GM21825 (cell line): ENCODE measurements around the gene C11orf68.

Source experiments
- ATAC-seq: cut with Tn5 transposase; IDR thresholded peaks from one replicate; pipeline ENCODE4 v1.9.1; 2021; ENCODE audit warnings: mild to moderate bottlenecking, moderate library complexity; ENCODE audit not compliant: unreplicated experiment

Gene C11orf68

DNA sequence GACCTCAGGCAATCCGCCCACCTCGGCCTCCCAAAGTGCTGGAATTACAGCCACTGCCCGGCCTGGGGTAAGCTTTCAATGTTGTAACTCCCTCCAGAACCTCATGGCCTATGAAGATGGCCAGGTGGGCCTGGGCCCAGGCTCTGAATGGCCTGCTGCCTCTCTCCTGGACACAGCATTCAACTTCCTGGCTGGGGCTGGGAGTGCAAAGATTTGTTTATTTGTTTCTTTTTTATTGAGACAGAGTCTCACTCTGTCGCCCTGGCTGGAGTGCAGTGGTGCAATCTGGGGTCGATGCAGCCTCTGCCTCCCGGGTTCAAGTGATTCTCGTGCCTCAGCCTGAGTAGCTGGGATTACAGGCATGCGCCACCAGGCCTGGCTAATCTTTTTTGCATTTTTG is 25.9 kb upstream of the C11orf68 start:
- no peak for ATAC-seq

DNA sequence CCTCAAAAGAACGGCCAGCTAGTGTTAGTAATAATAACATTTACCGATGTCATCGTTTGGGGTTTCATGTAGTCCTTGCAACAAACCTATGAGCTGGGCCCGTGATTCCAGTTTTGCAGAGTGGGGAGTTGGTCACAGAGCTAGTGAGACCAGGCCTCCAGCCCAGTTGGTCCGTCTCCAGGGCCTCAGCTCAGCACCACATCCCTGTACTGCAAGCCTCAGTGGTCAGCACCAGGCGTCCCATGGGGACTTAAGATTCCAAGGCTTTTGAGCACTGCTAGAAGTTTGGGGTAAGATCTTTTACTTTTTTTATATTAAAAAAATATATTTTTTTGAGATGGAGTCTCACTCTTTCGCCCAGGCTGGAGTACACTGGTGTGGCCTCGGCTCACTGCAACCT is 25.3 kb upstream of the C11orf68 start:
- no peak for ATAC-seq

DNA sequence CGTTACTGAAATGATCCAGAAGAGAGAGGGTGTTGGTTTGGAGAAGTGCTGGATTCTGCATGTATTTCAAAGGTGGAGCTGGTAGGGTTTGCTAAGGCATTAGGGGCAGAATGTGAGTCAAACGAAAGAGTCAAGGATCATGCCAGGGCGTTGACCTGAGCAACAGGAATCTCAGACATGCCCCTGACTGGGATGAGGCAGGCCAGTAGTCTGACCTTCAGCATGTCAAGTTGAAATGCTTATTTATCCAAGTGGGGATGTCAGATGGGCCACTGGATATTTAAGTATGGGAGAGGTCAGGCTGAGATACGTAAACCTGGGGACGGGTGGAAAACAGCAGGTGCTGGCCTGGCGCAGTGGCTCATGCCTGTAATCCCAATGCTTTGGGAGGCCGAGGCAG is 23.7 kb upstream of the C11orf68 start:
- no peak for ATAC-seq

DNA sequence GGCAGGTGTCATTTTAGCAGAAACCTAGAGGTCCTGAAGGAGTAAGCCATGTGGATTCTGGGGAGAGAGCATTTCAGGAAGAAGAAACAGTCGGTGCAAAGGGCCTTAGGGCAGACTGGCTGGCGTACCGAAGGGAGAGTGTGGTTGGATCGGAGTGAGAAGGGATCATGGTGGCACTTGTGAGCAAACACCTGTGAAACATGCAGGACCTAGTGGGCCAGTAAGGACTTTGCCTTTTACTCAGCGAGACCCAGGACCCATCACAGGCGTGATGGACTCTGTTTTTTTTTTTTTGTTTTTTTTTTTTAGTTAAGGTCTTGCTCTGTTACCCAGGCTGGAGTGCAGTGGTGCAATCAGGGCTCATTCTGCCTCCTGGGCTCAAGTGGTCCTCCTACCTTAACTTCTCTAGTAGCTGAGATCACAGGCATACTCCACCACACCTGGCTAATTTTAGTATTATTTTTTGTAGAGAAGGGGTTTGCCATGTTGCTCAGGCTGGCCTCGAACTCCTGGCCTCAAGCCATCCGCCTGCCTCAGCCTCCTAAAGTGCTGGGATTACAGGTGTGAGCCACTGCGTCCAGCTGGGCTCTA is 23.0 kb upstream of the C11orf68 start:
- no peak for ATAC-seq

DNA sequence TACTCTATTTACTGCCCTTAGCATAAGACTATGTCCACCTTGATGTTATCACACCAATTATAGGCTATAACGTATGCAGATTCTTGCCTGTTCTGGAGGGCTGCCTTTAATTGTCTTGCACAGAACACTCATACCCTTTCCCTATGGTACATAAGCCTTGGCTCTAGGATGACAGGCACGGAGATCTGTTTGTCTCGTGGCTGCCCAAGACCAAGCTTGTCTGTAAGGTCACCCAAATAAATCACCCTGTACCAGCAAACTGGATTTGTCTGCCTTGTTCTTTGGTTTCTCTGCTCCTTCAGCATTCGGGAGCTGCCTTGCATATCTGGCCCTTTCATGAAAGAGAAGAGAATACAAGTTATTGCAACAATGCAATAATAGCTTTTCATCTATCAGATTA is 18.9 kb upstream of the C11orf68 start:
- ATAC-seq = no peak

DNA sequence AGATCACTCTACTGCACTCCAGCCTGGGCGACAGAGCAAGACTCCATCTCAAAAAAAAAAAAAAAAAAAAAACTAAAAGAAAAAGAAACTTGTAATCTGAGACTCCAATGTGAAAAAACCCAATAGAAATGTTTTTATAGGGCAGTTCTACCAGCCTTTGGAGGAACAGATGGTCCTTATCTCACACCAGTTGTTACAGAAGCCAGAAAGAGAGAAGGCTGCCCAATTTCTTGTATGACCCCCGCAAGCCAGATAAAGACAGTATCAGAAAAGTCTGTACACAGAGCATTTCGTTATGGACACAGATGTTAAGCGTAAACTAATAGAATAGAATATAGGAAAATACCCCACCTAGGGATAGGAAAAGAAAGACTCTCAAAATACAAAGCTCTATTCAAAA is 15.2 kb upstream of the C11orf68 start:
- no peak for ATAC-seq

DNA sequence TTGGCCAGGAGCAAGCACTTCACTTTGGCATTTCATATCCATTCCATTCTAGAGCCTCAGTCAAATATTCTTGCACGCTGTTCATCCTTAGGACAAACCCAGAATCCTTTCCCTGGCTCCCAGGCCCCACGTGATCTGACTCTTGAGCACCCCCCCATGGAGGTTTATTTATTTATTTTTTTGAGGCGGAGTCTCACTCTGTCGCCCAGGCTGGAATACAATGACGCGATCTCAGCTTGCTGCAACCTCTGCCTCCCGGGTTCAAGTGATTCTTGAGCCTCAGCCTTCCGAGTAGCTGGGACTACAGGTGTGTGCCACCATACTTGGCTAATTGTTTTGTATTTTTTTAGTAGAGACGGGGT is 13.7 kb upstream of the C11orf68 start:
- ATAC-seq = no peak

DNA sequence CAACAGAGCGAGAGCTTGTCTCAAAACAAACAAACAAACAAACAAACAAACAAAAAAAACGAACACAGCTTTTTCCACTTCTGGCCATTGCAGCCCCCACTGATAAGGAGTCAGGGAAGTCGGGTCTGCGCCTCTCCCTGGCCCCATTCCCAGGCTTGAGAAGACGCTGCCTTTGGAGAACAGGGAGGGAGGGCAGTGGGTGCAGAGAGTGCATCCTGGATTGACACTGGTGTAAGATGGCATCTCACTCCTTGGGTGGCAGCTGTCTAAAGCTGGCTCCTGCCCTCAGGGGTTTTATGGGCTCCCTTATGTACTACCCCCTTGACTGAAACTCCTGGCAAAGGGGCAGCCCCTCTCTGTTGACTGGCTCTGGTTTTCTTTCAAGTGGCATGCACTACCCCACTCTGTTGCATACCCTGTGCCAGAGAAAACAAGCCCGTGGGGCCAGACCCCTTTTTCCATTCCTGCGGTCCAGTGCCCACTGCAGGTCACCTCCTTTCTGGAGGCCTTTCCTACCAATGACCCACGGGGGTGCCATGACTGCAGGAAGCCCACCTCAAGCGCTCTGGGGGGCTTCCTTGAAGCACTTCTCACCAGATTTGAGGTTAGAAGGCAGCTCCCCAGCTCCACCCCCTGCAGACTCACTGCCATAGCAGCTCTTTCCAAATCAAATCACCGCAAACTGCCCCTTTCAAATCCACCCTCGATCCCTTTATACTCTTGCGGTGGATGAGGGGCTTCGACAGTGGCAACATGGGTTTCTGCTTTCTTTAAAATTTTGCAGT is 13.1 kb upstream of the C11orf68 start:
- ATAC-seq = no peak

DNA sequence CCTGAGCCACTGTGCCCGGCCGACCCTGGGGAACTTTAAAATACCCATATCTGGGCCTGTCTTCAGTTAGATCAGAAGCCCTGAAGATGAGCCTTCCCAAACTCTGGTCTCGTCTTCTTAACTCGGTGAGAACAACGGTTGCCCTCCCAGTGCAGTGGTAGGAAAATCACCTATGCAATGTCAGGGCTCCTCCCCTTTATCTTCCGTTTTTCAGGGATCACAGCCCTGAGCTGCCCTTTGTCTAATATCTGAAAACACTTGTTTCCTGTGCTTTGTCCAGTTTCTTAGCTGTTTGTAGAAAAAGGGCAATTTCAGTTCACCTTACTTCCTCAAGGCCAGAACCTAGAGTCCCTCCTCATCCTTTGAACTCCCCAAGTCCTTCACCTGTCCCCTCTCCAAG is 9.8 kb upstream of the C11orf68 start:
- no peak for ATAC-seq

DNA sequence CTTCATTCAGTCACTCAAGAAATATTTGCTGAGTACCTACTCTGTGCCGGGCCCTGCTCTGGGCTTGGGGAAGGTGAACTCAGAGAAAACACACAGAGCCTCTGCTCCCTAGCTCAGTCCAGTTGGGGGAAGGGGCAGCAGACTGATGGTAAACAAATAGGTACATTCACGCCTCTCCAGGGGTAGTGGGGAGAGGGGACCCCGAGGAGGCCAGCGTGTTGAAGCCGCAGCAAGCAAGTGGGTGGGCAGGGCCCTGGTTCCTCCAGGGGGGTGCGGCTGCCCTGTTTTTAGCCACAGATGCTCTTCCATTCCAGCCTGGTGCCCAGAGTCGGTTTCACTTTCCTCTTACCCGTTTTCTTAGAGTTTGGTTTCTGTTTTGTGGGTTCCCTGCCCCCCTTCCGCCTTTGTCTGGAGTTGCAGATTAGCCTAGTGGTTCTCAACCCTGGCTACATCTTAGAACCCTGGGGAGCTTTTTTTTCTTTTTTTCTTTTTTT is 9.1 kb upstream of the C11orf68 start:
- ATAC-seq = peak; percentile 65

DNA sequence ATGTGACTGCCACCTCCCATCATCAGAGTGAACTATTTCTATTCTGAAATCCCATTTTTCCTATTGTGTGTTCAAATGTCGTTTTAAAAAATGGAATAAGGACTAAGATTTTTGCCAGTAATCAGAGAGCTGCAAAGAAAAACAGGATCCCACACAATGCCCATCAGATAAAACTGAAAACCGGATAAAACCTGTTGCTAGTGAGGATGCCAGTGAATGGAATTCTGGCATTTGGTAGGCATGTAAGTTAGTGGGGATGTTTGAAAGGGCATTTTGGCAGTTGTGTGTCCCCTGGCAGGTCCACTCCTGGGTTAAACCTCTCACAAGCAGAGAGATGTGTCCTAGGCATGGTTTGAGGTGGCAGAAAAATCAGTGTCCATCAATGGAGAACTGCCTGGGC is 6.5 kb upstream of the C11orf68 start:
- no peak for ATAC-seq

DNA sequence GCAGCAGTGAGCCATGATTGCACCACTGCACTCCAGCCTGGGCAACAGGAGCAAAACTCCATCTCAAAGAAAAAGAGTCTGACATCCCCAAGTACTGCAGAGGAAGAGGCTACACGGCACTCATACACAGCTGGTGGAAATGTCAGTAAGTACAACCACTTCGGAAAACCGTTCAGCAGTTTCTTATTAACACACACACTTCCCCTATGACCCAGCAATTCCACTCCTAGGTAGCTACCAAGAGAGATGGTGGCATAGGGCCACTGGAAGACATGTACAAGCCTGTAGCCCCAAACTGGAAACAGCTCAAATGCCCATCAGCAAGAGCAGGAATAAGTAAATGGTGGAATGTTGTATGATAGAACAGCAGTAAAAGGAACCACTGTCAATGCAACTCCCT is 3.7 kb upstream of the C11orf68 start:
- no peak for ATAC-seq

DNA sequence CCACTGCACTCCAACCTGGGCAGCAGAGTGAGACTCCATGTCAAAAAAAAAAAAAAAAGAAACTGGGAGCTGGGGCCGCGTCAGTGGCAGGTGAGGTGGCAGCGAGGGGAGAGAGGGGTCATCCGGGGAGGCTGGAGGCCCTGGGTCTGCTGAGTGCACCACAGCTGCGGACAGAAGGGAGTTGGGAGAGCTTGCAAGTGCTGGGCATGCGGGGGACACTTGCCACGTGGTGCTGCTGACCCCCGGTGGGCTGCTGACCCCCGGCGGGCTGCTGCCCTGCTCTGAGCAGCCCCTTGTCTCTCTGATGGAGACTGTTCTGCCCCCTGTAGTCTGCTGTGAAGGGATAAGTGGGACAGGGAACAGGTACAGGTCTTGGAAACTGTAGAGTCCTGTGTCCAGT is 3.0 kb upstream of the C11orf68 start:
- no peak for ATAC-seq

DNA sequence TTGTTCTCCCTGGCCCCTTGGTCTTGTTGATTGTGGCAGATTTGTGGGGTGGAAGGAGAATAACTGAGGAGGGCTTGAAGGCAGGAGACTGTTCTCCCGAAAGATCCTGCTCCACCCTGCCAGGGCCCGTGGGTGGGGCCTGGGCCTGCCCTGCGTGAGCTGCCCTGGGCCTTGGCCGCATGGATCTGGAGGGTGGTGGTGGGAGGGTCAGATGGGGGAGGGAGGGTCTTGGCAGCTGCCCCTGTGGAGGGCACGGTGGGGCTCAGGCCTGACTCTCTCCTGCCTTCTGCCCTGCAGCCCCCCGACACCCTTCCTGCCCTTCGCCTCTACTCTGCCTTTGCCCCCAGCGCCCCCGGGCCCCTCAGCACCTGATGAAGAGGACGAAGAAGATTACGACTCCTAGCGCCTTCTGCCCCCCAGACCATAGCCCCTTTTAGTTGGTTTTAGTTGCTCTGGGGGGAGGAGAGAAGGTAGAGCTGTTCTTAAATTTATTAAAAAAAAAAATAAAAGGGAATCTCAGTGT is 2.2 kb upstream of the C11orf68 start:
- ATAC-seq = no peak

DNA sequence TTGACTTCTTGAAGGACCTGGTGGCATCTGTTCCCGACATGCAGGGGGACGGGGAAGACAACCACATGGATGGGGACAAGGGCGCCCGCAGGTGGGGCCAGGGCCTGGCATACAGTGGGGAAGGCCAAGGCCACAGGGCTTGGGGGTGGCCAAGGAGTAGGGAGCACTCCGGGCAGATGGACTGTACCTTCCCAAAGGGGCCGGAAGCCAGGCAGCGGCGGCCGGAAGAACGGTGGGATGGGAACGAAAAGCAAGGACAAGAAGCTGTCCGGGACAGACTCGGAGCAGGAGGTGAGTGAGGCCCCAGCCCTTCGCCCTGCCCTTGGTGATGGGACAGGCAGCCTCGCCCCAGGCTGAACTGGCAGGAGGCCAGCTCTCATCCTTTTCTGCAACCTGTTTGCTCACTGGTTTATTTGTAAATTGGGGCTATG is 1.5 kb upstream of the C11orf68 start:
- ATAC-seq = no peak

DNA sequence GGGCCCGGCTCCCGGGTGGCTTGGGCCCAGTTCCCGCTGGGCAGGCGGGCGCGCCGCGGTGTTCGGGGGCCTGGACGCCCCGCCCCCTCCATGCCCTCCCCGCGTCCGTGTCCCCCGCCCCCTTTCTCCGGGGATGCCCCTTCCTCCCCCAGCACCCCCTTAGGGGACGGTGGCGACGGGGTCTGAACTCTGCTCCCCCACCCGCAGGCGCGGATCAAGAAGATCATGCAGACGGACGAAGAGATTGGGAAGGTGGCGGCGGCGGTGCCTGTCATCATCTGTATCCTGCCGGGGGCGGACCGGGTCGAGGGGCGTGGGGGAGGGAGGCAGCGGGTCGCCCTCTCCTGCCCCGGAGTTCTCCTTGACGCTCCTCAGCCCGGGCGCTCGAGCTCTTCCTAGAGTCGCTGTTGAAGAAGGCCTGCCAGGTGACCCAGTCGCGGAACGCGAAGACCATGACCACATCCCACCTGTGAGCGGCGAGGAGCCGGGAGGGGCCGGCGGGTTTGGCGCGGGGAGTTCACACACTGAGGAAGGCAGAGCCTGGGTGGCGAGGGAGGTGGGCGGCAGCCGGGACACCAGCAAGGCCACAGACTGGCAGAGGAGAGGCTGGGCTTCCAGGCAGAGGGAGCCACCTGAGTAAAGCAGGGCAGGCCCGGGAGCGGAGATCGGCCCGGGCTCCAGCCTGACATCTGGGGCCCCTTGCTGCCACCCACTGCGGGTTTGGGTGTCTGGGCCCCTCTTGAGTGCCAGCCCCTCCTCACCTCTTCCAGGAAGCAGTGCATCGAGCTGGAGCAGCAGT is 910 bp upstream of the C11orf68 start:
- peak; percentile 26 for ATAC-seq

DNA sequence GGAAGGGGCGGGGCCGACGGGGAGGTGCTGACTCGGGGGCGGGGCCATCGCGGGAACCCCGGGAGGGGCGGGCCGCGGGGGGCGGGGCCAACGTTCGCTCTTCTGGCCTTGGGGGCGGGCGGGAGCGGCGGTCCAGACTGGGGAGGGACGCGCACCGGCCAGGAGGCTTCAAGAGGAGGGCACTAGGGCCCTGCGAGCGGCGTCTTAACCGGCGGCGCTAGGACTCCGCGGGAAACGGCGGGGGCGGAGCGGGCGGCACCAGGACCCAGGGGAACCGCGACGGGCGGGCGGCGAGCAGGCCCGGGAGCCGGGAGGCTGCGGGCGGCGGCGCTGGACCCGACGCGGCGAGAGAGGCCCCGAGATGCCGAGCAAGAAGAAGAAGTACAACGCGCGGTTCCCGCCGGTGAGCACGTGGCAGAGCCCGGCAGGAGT is 295 bp upstream of the C11orf68 start, which contains the start of gene DRAP1:
Gene DRAP1 (plus strand): TSS at position 286 of the 432 bp plus-strand sequence. CDS start 76 bp downstream, at position 362.
- ATAC-seq = peak; percentile 75

DNA sequence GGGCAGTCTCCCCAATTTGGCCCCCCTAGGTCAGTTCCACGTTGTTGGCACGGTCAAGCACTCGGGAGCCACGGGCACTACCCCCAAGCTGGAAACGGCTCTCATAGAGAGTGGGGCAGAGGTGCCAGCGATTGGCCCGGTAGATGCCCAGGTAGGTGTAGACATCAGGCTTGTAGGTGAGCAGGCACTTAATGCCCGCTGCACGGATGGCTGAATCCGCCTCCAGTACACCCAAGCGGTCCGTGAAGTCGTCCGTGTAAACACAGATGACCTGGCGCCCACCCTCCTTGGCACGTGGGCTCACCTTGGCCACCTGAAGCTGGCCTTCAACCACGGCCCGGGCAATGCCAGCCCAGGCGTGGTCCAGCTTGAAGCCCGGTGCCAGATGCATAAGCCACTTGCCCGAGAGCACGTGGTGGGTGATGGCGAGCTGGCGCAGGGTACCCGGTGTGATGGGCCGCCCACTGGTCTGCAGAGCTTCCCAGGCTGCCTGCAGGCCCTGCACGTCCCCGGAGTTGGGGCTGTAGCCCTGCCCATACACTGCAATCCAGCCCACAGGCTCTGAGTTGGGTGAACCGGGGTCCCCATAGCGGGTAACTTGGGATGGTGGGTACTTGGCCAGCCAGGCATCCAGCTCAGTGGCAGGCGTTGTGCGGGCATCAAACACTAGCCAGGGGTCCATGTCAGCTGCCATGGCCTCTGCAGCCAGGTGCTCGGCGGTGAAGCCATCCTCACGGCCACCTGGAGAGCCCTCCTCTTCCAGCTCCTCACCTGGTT is 1.2 kb downstream of the C11orf68 start:
- ATAC-seq = no peak

DNA sequence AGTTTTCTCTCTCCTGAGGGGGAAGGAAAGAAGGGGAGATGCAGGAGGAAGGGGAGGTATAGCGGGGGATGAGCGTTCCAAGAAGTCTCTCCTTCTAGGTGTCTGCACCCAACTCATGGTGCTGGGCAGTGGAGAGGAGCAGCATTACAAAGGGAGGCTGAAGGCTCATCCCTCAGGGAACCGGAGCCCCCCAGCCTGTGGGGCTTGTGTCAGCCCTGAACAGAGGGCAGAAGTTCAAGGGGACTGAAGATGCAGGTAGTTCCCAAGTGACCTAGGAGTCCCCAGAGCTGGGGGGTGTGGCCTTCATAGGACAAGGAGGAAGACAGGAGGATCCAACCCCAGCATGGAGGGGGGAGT is 1.8 kb downstream of the C11orf68 start:
- ATAC-seq = no peak

DNA sequence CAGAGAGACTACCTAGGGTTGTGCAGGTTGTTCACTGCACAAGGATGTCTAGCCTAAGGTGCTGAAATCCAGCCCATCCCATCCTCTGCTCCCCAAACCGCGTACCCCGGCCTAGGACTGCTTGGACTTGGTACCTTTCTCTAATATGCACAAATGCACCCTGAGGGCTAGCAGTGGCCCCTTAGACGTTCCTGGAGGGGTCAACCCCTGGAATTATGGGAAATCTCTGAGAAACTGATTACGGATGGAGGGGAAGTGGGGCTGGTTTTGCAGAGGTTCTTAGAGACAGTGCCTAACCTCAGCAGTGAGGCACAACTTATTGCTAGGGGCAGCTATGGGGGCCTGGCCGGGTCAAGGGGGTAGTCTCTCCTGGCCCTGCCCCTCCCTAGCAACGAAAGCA is 2.5 kb downstream of the C11orf68 start:
- ATAC-seq = no peak

DNA sequence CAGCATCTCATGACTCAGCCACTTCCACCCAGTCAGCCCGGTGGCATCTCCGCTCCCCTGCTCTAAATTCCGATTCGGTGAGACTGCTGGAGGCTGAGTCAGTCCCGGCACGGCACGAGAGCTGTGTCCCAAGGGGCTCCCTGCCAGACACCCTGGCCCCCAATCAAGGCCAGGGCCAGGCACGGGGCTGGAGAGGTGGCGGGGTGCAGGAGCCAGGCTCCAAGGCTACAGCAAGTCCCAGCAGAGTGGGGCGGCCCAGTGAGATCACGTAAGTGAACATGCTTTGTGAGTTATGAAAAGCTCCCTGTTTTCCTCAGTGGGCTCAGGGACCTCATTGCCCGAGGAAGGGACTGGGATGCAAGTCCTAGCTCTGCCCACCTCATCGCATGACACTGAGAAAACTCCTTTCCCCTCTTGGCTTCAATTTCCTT is 3.0 kb downstream of the C11orf68 start:
- no peak for ATAC-seq
